K562 (cell line): ENCODE measurements around the gene AGK. TPM values are rescaled to one million over a fixed set of nuclear protein-coding genes. Genes with fewer than 3 reads are reported as not detected.

Source experiments
- ATAC-seq: fragments of 200-7000 bp; cut with Tn5 transposase; 3 replicates; pipeline ENCODE4 v1.9.1; 2020; ENCODE audit warnings: moderate library complexity
- BruUV-seq: library from RNA; stranded (reverse); fragments of 400-500 nt; replicated peaks from 2 replicates; lab custom pipeline; 2021; lab: Mats Ljungman, UMichigan
- CTCF ChIA-PET: fragments of 300-600 bp; formaldehyde crosslinking; extraction: SDS; loops from one replicate; lab custom pipeline; 2021; ENCODE audit warnings: low intra/inter-chr PET ratio; lab: Yijun Ruan, JAX
- POLR2A ChIA-PET: fragments of 300-600, 350-650 bp; sonication (Branson Sonifier 250); formaldehyde crosslinking; extraction: SDS; loops from one replicate; lab custom pipeline; 2021; ENCODE audit warnings: antibody characterized with exemption, inconsistent platforms; lab: Yijun Ruan, JAX
- DNase-seq, 4 experiments: peaks; one replicate each; pipeline versions ENCODE4 v3.0.0 to v3.0.0-alpha.2; 2011 to 2018; ENCODE audit warnings: low spot score in 3 of 4, mixed read lengths in 3 of 4; ENCODE audit errors: extremely low read depth in 1 of 4
- FAIRE-seq: peaks from 2 replicates; lab custom pipeline; 2011; peaks lifted over from hg19 to GRCh38; lab: Jason Lieb, UNC
- H2AFZ ChIP-seq: 2 replicates; pipeline ENCODE4 v1.6.0; 2011; ENCODE audit warnings: low read depth, low read length, control low read depth, inconsistent platforms
- H3K27ac ChIP-seq: fragments of 200-600 bp; 3 replicates; pipeline ENCODE4 v1.8.0; 2011; ENCODE audit warnings: low read depth, mild to moderate bottlenecking, control low read depth, inconsistent platforms, low read length, moderate library complexity, mixed read lengths; ENCODE audit errors: extremely low read depth
- H3K27me3 ChIP-seq, 2 experiments: fragments of 300-600 bp in 1 of 2; 2 replicates in 1 of 2; 3 replicates in 1 of 2; pipeline versions ENCODE4 v1.6.0 to v1.8.0; 2011; ENCODE audit warnings: inconsistent platforms in 2 of 2, low read length in 2 of 2, mild to moderate bottlenecking in 1 of 2, mixed read lengths in 1 of 2, moderate library complexity in 1 of 2; ENCODE audit not compliant: control insufficient read depth in 2 of 2, insufficient read depth in 2 of 2
- H3K36me3 ChIP-seq: fragments of 300-600 bp; 3 replicates; pipeline ENCODE4 v1.8.0; 2011; ENCODE audit warnings: mild to moderate bottlenecking, low read length, inconsistent platforms; ENCODE audit not compliant: control insufficient read depth, insufficient read depth
- H3K4me1 ChIP-seq, 2 experiments: fragments of 200-600 bp in 1 of 2; replicated peaks in 1 of 2; 2 replicates in 1 of 2; 3 replicates in 1 of 2; pipeline versions ENCODE4 v1.5.1 to v1.8.0; 2011; ENCODE audit warnings: inconsistent platforms in 2 of 2, low read length in 2 of 2, mild to moderate bottlenecking in 1 of 2, mixed read lengths in 1 of 2, moderate library complexity in 1 of 2; ENCODE audit not compliant: control insufficient read depth in 2 of 2, insufficient read depth in 2 of 2
- H3K4me2 ChIP-seq: 2 replicates; pipeline ENCODE4 v1.6.1; 2011; ENCODE audit warnings: low read length, control low read depth, inconsistent platforms, mixed read lengths; ENCODE audit not compliant: insufficient read depth
- H3K4me3 ChIP-seq: fragments of 200-600 bp; sonication (generic), shearing (Covaris generic); 2 replicates; pipeline ENCODE4 v1.5.1; 2016; ENCODE audit warnings: control low read depth, inconsistent platforms
- H3K79me2 ChIP-seq: fragments of 200-600 bp; 3 replicates; pipeline ENCODE4 v1.8.0; 2011; ENCODE audit warnings: low read length, inconsistent platforms; ENCODE audit not compliant: control insufficient read depth, insufficient read depth
- H3K9ac ChIP-seq, 2 experiments: 2 replicates each; pipeline versions ENCODE4 v1.6.0 to v1.6.1; 2011; ENCODE audit warnings: low read depth in 2 of 2, low read length in 2 of 2, control low read depth in 1 of 2, inconsistent platforms in 1 of 2, mild to moderate bottlenecking in 1 of 2, mixed read lengths in 1 of 2; ENCODE audit not compliant: insufficient read depth in 1 of 2
- H3K9me1 ChIP-seq: one replicate; pipeline ENCODE4 v1.6.0; 2011; ENCODE audit warnings: inconsistent platforms, mild to moderate bottlenecking, low read length, moderate library complexity; ENCODE audit not compliant: control insufficient read depth, insufficient read depth
- H3K9me3 ChIP-seq: replicated peaks from 2 replicates; pipeline ENCODE4 v1.5.1; 2011; ENCODE audit warnings: low read depth, low read length, inconsistent platforms; ENCODE audit not compliant: control insufficient read depth, insufficient read depth
- H4K20me1 ChIP-seq: replicated peaks from 2 replicates; pipeline ENCODE4 v1.6.1; 2011; ENCODE audit warnings: low read length, inconsistent platforms, mixed read lengths; ENCODE audit not compliant: control insufficient read depth, insufficient read depth
- CC2D1A ChIP-seq: fragments of 450-650 bp; IDR thresholded peaks from 2 replicates; pipeline ENCODE4 v1.6.1; 2017; ENCODE audit warnings: mild to moderate bottlenecking
- CSDE1 ChIP-seq, 2 experiments: fragments of 450-650 bp; IDR thresholded peaks; 2 replicates each; pipeline ENCODE4 v1.6.1; 2016; ENCODE audit warnings: mild to moderate bottlenecking in 1 of 2
- ELF1 ChIP-seq: fragments of 200-800 bp; sonication (Bioruptor generic); IDR thresholded peaks from 2 replicates; pipeline ENCODE4 v1.6.1; 2016; ENCODE audit warnings: missing genetic modification characterization, missing compliant biosample characterization
- GTF2B ChIP-seq: IDR thresholded peaks from 2 replicates; pipeline ENCODE4 v1.6.1; 2011; ENCODE audit not compliant: insufficient read length; ENCODE audit errors: extremely low read depth
- HBP1 ChIP-seq: fragments of 450-650 bp; formaldehyde crosslinking; IDR thresholded peaks from 2 replicates; pipeline ENCODE4 v1.4.0; 2022; ENCODE audit warnings: missing genetic modification characterization
- HIVEP1 ChIP-seq: fragments of 250-450 bp; sonication (Bioruptor Pico); IDR thresholded peaks from 2 replicates; pipeline ENCODE4 v1.4.0; 2020; ENCODE audit warnings: mild to moderate bottlenecking
- MCM7 ChIP-seq, 2 experiments: fragments of 450-650 bp; IDR thresholded peaks; 2 replicates each; pipeline ENCODE4 v1.6.1; 2016 to 2018
- PKNOX1 ChIP-seq: fragments of 450-650 bp; IDR thresholded peaks from 2 replicates; pipeline ENCODE4 v1.6.1; 2016
- TAL1 ChIP-seq: fragments of 450-650 bp; IDR thresholded peaks from 2 replicates; pipeline ENCODE4 v1.6.1; 2016; ENCODE audit warnings: mild to moderate bottlenecking
- TCFL5 ChIP-seq: fragments of 250-450 bp; sonication (Bioruptor Pico); conservative IDR thresholded peaks from 2 replicates; pipeline ENCODE4 v1.6.1; 2021; ENCODE audit warnings: mild to moderate bottlenecking, moderate library complexity, matching md5 sums
- ZBED1 ChIP-seq: IDR thresholded peaks from 2 replicates; pipeline ENCODE4 v1.6.1; 2014
- ZBTB33 ChIP-seq: sonication (generic); formaldehyde crosslinking; IDR thresholded peaks from 2 replicates; pipeline ENCODE4 v1.8.1; 2023; ENCODE audit warnings: mild to moderate bottlenecking, missing genetic modification reagents
- ZC3H4 ChIP-seq: sonication (generic); formaldehyde crosslinking; IDR thresholded peaks from 2 replicates; pipeline ENCODE4 v1.9.0; 2021; ENCODE audit warnings: missing genetic modification reagents, borderline replicate concordance
- ZC3H8 ChIP-seq: fragments of 450-650 bp; IDR thresholded peaks from 2 replicates; pipeline ENCODE4 v1.6.1; 2017
- ZNF165 ChIP-seq: fragments of 250-450 bp; sonication (Bioruptor Pico); IDR thresholded peaks from 2 replicates; pipeline ENCODE4 v1.4.0; 2020; ENCODE audit warnings: borderline replicate concordance
- WGBS: fragments of 100-300 bp; shearing (Covaris generic); methylation state at CpG from one replicate; pipeline ENCODE4 v1.1.6; 2016; ENCODE audit warnings: low coverage, mixed read lengths; ENCODE audit not compliant: insufficient coverage; ENCODE audit errors: missing lambda C conversion rate; 5-methylcytosine and 5-hydroxymethylcytosine counted together
- in situ Hi-C: fragments of 300-500 bp; cut with MboI; formaldehyde crosslinking; loops from 4 replicates; pipeline ENCODE4 v1.15.0; 2018; ENCODE audit warnings: inconsistent platforms, mixed read lengths
- intact Hi-C: fragments of 100-400 bp; cut with micrococcal nuclease; formaldehyde crosslinking; loops from 2 replicates; pipeline ENCODE4 v1.14.2; 2022
- polyA plus RNA-seq, 8 experiments: library from polyadenylated mRNA; depleted of rRNA in 4 of 8; stranded (reverse) in 5 of 8; unstranded in 3 of 8; fragments of >200 nt; fragmentation: Nextera tagmentation in 2 of 8; fragmentation: Illumina TruSeq in 1 of 8; extraction: Ambion mirVana in 2 of 8; extraction: Trizol in 1 of 8; gene quantifications; 2 replicates each; pipeline versions ENCODE4 v1.2.1 to v1.2.3, GENCODE V29; 2011 to 2014; ENCODE audit warnings: inconsistent platforms in 1 of 8, missing spikeins in 1 of 8
- total RNA-seq, 7 experiments: library from RNA; depleted of rRNA in 6 of 7; stranded (reverse); fragments of >200 nt in 6 of 7; fragmentation: Illumina TruSeq in 2 of 7; extraction: Trizol in 2 of 7; gene quantifications; 2 replicates each; pipeline versions ENCODE4 v1.2.1 to v1.2.3, GENCODE V29; 2011 to 2021; ENCODE audit warnings: low replicate concordance in 1 of 7

Gene AGK
- total and polyA plus RNA-seq, 9 of the 15 experiments (the other 6 are each of a cell fraction or from before 2014, with no cell fraction given) = 50.7 to 128 (median 71.8) TPM

- CTCF ChIA-PET = no interaction called here
- no peaks in the 10 kb centered on the region for H3K79me2 ChIP-seq
- peaks cover 28 to 33% of the 10 kb centered on the region in 2 experiments; a peak in 4 of 5 replicates for H3K27me3 ChIP-seq
- TF ChIP-seq TAL1 = no peak
- TF ChIP-seq GTF2B = no peak
- no peak for TF ChIP-seq ZC3H4 (CRISPR knock-in tag)
- TF ChIP-seq HBP1 (CRISPR knock-in tag) = no peak
- no peak for TF ChIP-seq CSDE1 (IDR thresholded peaks at IDR 0.05)
- TF ChIP-seq ELF1 (tag) = no peak
- TF ChIP-seq PKNOX1 = no peak
- no peak for TF ChIP-seq TCFL5 (CRISPR knock-in tag)
- no peak for TF ChIP-seq MCM7 (IDR thresholded peaks at IDR 0.05)
- no peak for TF ChIP-seq ZNF165 (CRISPR knock-in tag)
- no peak for TF ChIP-seq CC2D1A
- no peak for TF ChIP-seq ZC3H8
- no peak for TF ChIP-seq ZBED1
- TF ChIP-seq ZBTB33 (CRISPR knock-in tag) = no peak
- no peak for TF ChIP-seq HIVEP1 (CRISPR knock-in tag)
Observed at GRCh38 chr7:141691540-141691939, 140.3 kb downstream of the AGK start.

More at GRCh38 chr7:141691540-141691939, 140.3 kb downstream of the AGK start:
- no TSS peak for BruUV-seq
- Histone ChIP-seq H3K9me3 (no peaks in the 10 kb centered on the region), H3K9ac (no peak overlapping the region), H3K27ac (no peak overlapping the region), H3K4me1 (no peaks in the 10 kb centered on the region), H3K4me2 (no peak overlapping the region), H3K4me3 (no peak overlapping the region), H2AFZ (no peak overlapping the region), H4K20me1 (no peaks in the 10 kb centered on the region; the same call in 1 of the 2 replicates), H3K9me1 (no peaks in the 10 kb centered on the region), H3K36me3 (no peaks in the 10 kb centered on the region)
- WGBS = 4% methylated on average over 3 of the region's 3 CpGs
- ATAC-seq (no peak), DNase-seq (no peak), FAIRE-seq (no peak)
- in situ Hi-C loops (no loop called here), intact Hi-C loops (no loop called here)
- POLR2A ChIA-PET = interaction anchor here (0.6 kb wide), 1 partner anchor 268 kb away, joined by 3 read pairs; no protein-coding TSS in a partner anchor
